ENCODE measurements around the gene SMC1B.
"Not testable (repeated sequence)": the region's sequence is repeated elsewhere in the genome, so short reads cannot be mapped to it uniquely, and the experiment has no call there.

The SMC1B gene

DNA sequence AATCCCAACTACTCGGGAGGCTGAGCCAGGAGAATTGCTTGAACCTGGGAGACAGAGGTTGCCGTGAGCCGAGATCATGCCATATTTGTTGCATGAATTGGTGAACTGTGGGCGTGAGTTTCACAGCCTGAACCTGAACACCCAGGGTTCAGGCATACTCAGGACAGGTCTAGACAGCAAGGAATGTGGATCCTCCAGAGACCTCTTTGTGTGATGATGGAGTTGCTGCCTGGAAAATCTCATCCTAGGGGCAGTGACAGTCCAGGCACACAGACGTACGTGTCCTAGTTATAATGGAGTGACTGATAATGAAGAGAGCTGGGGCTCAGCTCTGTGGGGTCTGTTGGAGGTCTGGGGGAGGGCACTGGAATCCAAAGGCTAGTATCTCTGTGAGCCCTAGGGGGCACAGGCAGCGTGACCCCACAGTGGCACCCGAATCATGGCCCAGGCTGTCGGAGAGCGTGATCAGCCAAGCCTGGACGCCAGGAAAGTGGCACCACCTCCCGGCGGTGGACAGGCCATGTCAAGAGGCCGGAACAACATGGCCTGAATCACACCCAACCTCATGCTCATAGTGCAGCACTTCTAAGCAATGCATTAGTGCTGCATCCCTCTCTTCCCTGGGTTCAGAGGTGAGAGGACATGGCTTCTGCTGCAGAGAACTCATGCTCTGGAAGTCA lies 31.8 kb upstream of the SMC1B start:
- DNase-seq, result no peak

- DNase-seq, result no peak
These were observed 30.8 kb upstream of the SMC1B start for GRCh38 chr22:45444168-45444567.

- no peak for DNase-seq
These were observed 28.7 kb upstream of the SMC1B start for GRCh38 chr22:45442116-45442515.

DNA sequence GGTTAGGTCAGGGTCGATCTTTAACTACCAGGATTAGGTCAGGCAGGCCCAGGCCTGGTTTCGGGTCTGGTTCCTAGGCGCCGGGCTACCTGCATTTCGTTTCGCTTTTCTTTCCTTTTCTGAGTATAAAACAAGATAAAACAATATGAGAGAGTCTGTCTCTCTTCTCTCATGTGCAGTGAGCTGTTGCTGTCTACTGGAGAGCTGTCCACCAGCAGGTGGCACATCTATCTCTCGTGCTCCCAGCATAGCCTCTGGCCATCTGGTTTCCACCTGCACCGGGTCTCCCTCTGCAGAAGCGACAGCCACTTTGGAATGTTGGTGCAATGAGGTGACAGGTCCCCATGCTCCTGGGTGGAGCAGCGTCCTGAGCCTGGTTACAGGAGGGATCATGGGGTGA lies 27.7 kb upstream of the SMC1B start:
- DNase-seq, result peak; percentile 42

DNA sequence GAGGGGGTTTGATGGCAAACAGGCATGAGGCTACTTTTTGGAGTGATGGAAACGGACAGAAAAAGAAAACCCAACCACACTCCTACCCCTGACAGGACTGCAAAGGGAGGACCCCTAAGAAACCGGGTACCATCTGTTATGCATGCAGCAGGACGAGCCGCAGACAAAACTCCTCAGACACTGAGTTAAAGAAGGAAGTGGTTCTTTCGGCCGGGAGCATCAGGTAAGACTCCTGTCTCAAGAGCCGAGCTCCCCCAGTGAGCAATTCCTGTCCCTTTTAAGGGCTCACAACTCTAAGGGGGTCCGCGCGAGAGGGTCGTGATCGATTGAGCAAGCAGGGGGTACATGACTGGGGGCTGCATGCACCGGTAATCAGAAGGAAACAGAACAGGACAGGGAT lies 27.3 kb upstream of the SMC1B start:
- not testable (repeated sequence) for DNase-seq

GRCh38 chr22:45438336-45438735 lies 24.9 kb upstream of the SMC1B start:
- DNase-seq, result no peak

DNA sequence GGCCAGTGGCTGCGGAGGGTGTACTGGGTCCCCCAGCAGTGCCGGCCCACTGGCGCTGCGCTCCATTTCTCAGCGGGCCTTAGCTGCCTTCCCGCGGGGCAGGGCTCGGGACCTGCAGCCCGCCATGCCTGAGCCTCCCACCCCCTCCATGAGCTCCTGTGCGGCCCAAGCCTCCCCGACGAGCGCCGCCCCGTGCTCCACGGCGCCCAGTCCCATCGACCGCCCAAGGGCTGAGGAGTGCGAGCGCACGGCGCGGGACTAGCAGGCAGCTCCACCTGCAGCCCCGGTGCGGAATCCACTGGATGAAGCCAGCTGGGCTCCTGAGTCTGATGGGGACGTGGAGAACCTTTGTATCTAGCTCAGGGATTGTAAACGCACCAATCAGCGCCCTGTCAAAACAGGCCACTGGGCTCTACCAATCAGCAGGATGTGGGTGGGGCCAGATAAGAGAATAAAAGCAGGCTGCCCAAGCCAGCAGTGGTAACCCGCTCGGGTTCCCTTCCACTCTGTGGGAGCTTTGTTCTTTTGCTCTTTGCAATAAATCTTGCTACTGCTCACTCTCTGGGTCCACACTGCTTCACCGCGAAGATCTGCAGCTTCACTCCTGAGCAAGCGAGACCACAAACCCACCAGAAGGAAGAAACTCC lies 23.6 kb upstream of the SMC1B start:
- peak; percentile 30 for DNase-seq

DNA sequence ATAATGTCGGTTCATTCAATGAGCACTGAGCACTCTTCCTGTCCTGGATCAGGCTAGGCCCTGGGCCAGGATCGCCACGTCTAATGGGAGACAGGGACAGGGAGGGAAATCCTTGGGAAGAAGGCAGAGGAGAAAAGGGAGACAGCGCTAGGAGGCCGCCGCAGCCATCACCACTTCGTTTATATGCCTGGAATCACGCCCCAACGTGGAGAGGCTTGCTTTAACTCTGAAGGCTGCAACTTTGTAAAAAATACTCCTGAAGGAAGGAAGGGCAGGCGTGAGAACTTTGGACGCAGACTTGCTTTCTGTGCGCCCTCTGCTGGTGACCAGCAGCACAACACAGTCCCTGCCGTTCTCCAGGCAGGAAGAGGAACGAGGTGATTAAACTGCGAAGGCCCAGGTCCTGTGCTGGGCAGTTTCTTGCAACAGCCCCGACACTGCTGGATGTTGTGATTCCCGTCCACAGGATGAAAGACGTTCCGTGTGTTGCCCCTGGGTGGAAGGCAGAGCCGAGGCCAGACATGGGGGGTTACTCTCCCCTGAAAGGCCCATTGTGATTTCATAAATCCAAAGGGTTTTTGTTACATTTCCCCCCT lies 22.2 kb upstream of the SMC1B start:
- DNase-seq, result peak; percentile 84

DNA sequence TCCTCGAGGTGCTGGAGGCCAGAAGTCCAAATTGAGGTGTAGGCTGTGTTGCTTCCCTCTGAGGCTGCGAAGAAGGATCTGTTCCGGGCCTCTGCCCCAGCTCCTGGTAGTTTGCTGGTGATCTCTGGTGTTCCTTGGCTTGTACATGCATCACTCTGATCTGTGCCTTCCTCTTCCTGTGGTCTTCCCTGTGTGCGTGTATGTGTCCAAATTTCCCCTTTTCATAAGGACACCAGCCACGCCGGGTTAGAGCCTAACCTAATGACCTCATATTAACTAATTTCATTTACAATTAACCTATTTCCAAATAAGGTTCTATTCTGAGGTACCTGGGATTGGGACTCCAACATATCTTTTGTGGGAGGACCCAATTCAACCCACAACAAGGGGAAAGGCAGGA lies 21.6 kb upstream of the SMC1B start:
- DNase-seq, result no peak

- DNase-seq, result no peak
These were observed 17.5 kb upstream of the SMC1B start for GRCh38 chr22:45430871-45431270.

- DNase-seq, result no peak
These were observed 16.8 kb upstream of the SMC1B start for GRCh38 chr22:45429981-45430775.

DNA sequence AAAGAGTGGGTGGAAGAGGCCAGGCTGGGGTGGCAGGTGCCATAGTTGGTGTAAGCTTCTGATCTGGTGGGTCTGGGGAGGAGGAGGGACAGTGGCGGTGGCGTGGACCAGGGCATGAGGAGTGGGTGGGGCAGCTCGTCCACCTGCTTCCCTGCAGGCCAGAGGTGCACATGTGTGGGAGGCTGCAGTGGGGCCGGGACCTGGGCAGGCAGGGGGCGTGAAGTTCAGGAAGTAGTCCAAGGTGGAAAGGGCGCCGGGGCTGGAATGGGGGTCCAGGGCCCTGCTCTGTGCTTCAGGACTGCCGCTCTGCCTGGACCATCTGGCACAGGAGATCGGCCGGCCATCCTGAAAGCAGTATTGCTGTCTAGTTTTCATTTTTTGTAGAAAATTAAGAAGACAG lies 16.0 kb upstream of the SMC1B start:
- DNase-seq, result no peak

DNA sequence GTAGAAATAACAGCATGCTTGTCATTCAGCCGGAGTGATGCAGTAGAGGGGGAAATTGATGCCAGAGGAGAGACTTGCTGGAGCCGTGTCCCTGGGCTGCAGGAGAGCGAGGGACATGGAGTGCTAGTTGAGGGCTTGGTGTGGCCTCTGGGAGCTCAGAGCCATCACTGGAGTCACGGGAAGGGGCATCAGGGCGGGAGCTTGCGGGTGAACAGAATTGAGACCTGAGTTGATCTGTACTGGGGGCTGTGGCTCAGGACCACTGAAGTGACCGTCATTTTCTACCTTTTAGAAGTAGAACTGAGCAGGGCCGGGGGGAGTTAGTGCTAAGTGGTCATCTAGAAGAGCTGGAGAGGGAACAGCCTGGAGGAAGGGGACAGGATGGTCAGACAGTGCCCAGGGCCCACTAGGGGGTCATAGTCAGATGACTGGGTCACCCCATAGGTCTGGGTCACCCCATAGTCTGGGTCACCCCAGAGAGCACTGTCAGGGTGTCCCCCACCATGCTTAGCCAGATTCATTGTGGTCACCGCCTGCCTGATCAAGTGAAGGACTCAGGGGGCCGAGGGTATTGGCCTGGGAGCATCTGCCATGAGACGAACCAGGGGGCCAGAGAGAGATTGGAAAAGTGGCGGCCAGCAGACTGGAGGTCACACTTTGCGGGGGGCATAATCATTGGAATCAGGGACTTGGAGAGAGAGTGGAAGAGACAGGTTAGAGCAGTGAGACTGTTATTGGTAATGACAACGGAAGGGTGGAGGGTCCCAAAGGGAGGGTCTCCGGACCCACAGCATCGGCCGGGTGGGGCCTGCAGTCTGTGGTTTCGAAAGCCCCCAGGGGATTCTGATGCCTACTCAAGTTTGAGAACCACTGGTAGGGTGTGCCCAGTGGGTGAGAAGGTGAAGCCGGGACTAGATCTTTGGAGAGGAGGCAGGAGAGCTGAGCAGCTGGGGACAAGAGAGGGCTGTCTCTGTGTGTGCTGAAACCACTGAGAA lies 15.3 kb upstream of the SMC1B start:
- no peak for DNase-seq

GRCh38 chr22:45427114-45427513 lies 13.7 kb upstream of the SMC1B start:
- DNase-seq, result no peak

DNA sequence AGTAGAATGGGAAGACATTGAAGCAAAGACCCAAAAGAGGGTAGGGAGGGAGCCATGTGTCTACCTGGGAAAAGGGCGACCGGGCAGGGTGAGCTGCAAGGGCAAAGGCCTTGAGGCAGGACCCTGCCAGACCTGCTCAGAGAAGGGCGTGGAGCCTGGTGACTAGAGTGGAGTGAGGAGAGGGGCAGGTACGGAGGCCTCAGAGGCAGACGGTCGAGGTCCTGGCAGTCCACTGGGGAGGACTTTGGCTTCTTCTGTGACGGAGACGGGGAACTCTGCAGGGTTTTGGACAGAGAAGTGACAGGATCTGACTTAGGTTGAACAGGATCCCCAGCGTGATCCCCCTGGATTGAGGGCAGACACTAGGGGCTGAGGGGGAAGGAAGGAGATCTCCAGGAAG lies 13.0 kb upstream of the SMC1B start:
- no peak for DNase-seq

- DNase-seq, result no peak
These were observed 12.3 kb upstream of the SMC1B start for GRCh38 chr22:45425531-45426265.

DNA sequence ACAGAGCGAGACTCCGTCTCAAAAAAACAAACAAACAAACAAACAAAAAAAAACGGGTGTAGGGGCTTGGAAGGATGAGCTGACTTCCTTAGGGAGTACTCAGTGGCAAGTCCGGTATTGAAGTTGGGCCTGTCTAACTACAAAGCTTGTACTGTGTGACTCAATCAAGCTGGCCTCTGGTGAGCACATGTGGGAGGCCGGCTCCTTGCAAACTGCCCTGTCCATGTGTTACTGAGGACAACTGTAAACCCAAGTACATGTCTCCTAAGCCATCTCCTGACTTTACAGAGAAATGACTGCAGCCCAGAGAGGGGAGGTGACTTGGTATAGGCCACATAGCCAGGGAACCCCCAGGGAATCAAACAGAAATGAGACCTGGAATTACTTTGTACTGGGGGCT lies 11.7 kb upstream of the SMC1B start:
- no peak for DNase-seq

GRCh38 chr22:45424241-45424731 lies 10.9 kb upstream of the SMC1B start:
- no peak for DNase-seq

- DNase-seq, result no peak
These were observed 10.1 kb upstream of the SMC1B start for GRCh38 chr22:45423524-45423923.

DNA sequence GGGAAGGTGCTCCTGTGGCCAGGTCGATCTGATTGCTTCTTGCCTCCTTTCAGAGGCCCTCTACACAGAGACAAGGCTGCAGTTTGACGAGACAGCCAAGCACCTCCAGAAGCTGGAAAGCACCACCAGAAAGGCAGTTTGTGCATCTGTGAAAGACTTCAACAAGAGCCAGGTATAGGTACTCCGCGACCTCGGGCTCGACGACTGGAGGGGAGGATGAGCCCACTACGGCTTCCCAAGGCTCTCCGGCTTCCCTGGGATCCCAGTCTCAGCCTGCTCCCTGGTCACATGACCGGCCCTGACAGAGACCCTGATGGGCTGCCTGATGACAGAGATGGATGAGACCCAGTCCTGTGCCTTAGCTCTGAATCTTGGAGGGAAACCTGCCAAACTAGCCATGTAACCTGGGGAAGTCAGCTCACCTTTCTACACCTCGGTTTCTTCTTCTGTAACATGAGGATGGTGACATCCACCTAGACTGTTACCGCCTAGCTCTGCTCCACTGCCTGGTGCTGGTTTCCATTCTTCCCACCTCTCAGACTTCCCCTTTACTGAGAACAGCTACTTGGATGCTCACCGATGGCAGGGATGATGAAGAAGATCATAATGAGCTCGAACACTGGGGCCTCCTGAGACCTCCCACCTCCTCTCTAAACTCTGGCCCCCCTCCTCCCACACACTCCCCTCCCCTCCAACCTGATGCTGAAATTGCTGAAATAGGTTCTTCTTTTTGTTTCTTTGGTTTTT lies 9.0 kb upstream of the SMC1B start:
- DNase-seq, result no peak
